DOHH2 (cell line): ENCODE data around the gene HPSE2.

Source experiments
- H3F3A ChIP-seq: fragments of 200-600 bp; sonication (generic), shearing (Covaris generic); 2 replicates; pipeline ENCODE4 v1.6.0; 2016; ENCODE audit warnings: antibody characterized with exemption, mild to moderate bottlenecking; ENCODE audit not compliant: control insufficient read depth, insufficient read depth
- H3K27ac ChIP-seq: fragments of 200-600 bp; sonication (generic); 2 replicates; pipeline ENCODE4 v1.5.1; 2014; ENCODE audit warnings: low read depth, mild to moderate bottlenecking, low read length, moderate library complexity
- H3K27me3 ChIP-seq: fragments of 200-600 bp; sonication (generic); 2 replicates; pipeline ENCODE4 v1.6.1; 2014; ENCODE audit warnings: mild to moderate bottlenecking, low read length, mixed read lengths; ENCODE audit not compliant: control insufficient read depth
- H3K36me3 ChIP-seq: fragments of 200-600 bp; sonication (generic); 2 replicates; pipeline ENCODE4 v1.6.1; 2014; ENCODE audit warnings: mild to moderate bottlenecking, low read length, moderate library complexity, mixed read lengths; ENCODE audit not compliant: control insufficient read depth
- H3K4me1 ChIP-seq: fragments of 200-600 bp; sonication (generic); 2 replicates; pipeline ENCODE4 v1.6.1; 2014; ENCODE audit warnings: mild to moderate bottlenecking, low read length, mixed read lengths; ENCODE audit not compliant: control insufficient read depth
- H3K4me2 ChIP-seq: fragments of 200-600 bp; sonication (generic); 2 replicates; pipeline ENCODE4 v1.6.0; 2014; ENCODE audit warnings: mild to moderate bottlenecking, low read length, moderate library complexity
- H3K4me3 ChIP-seq: fragments of 200-600 bp; sonication (generic); 2 replicates; pipeline ENCODE4 v1.5.1; 2014; ENCODE audit warnings: mild to moderate bottlenecking, low read length, mixed read lengths
- H3K79me2 ChIP-seq: fragments of 200-600 bp; sonication (generic); 2 replicates; pipeline ENCODE4 v1.6.1; 2014; ENCODE audit warnings: mild to moderate bottlenecking, low read length, mixed read lengths; ENCODE audit not compliant: control insufficient read depth
- H3K9me2 ChIP-seq: fragments of 200-600 bp; sonication (generic); replicated peaks from 2 replicates; pipeline ENCODE4 v1.6.1; 2014; ENCODE audit warnings: mild to moderate bottlenecking, low read length, mixed read lengths; ENCODE audit not compliant: control insufficient read depth
- H3K9me3 ChIP-seq: fragments of 200-600 bp; sonication (generic); 2 replicates; pipeline ENCODE4 v1.6.1; 2014; ENCODE audit warnings: antibody characterized with exemption, low read length, mixed read lengths; ENCODE audit not compliant: control insufficient read depth, insufficient read depth
- H4K20me1 ChIP-seq: fragments of 200-600 bp; sonication (generic); 2 replicates; pipeline ENCODE4 v1.6.0; 2014; ENCODE audit warnings: low read depth, mild to moderate bottlenecking, antibody characterized with exemption, low read length, moderate library complexity; ENCODE audit not compliant: control insufficient read depth, insufficient read depth
- CTCF ChIP-seq: fragments of 200-600 bp; sonication (generic); IDR thresholded peaks from one replicate; pipeline ENCODE4 v1.5.1; 2014; ENCODE audit warnings: antibody characterized with exemption, mild to moderate bottlenecking, low read depth, low read length; ENCODE audit not compliant: poor library complexity, severe bottlenecking
- EZH2phosphoT487 ChIP-seq: fragments of 200-600 bp; sonication (generic); IDR thresholded peaks from 2 replicates; pipeline ENCODE4 v1.6.1; 2017; ENCODE audit warnings: borderline replicate concordance, mild to moderate bottlenecking, antibody characterized with exemption, low read length, moderate library complexity, mixed read lengths

The HPSE2 gene

GRCh38 chr10:98892523-98892922 lies 343.1 kb downstream of the HPSE2 start:
- H3K4me1 ChIP-seq, result no peaks in the 10 kb centered on the region

GRCh38 chr10:98886686-98887085 lies 349.0 kb downstream of the HPSE2 start:
- TF ChIP-seq CTCF (no peak), EZH2phosphoT487 (no peak)
- no peak overlapping the region for H3K4me3 ChIP-seq
- H3F3A ChIP-seq, result no peaks in the 10 kb centered on the region
- no peaks in the 10 kb centered on the region for H3K79me2 ChIP-seq
- no peak overlapping the region for H3K27ac ChIP-seq
- H3K4me2 ChIP-seq, result no peak overlapping the region
- H4K20me1 ChIP-seq, result no peaks in the 10 kb centered on the region
- no peaks in the 10 kb centered on the region for H3K27me3 ChIP-seq
- no peaks in the 10 kb centered on the region for H3K9me2 ChIP-seq
- H3K4me1 ChIP-seq, result no peaks in the 10 kb centered on the region
- no peaks in the 10 kb centered on the region for H3K36me3 ChIP-seq
- no peaks in the 10 kb centered on the region for H3K9me3 ChIP-seq

More at GRCh38 chr10:98892523-98892922, 343.1 kb downstream of the HPSE2 start:
- Histone ChIP-seq H3K27ac (no peak overlapping the region), H3K27me3 (no peaks in the 10 kb centered on the region), H3K36me3 (no peaks in the 10 kb centered on the region), H3K4me2 (no peak overlapping the region), H3F3A (no peaks in the 10 kb centered on the region), H3K79me2 (no peaks in the 10 kb centered on the region), H3K9me3 (no peaks in the 10 kb centered on the region), H3K4me3 (no peak overlapping the region), H4K20me1 (no peaks in the 10 kb centered on the region), H3K9me2 (no peaks in the 10 kb centered on the region)
- no peak for TF ChIP-seq CTCF
- TF ChIP-seq EZH2phosphoT487, result no peak

GRCh38 chr10:98885378-98885777 lies 350.3 kb downstream of the HPSE2 start:
- Histone ChIP-seq H3K4me3 (no peak overlapping the region), H3K4me2 (no peak overlapping the region), H3K27me3 (no peaks in the 10 kb centered on the region), H3K4me1 (no peaks in the 10 kb centered on the region), H3K27ac (no peak overlapping the region), H3K9me2 (no peaks in the 10 kb centered on the region), H3F3A (no peaks in the 10 kb centered on the region), H3K36me3 (no peaks in the 10 kb centered on the region), H3K79me2 (no peaks in the 10 kb centered on the region), H3K9me3 (no peaks in the 10 kb centered on the region), H4K20me1 (no peaks in the 10 kb centered on the region)
- TF ChIP-seq CTCF, result no peak
- no peak for TF ChIP-seq EZH2phosphoT487

GRCh38 chr10:98881789-98882188 lies 353.9 kb downstream of the HPSE2 start:
- Histone ChIP-seq H3K4me3 (no peak overlapping the region), H3K9me3 (no peaks in the 10 kb centered on the region), H4K20me1 (no peaks in the 10 kb centered on the region), H3K27me3 (peaks cover 6% of the 10 kb centered on the region), H3K79me2 (no peaks in the 10 kb centered on the region), H3F3A (no peaks in the 10 kb centered on the region), H3K27ac (no peak overlapping the region), H3K4me2 (no peak overlapping the region), H3K36me3 (no peaks in the 10 kb centered on the region), H3K9me2 (no peaks in the 10 kb centered on the region), H3K4me1 (no peaks in the 10 kb centered on the region)
- TF ChIP-seq EZH2phosphoT487 (no peak), CTCF (no peak)
